HS-5 (cell line): ENCODE measurements around the gene HOMER2.
A peak's percentile ranks its signal among the peaks of the same experiment; 100 is the strongest.
"Not testable (repeated sequence)": the region's sequence is repeated elsewhere in the genome, so short reads cannot be mapped to it uniquely, and the experiment has no call there.

Experiments
- DNase-seq: peaks from one replicate; pipeline ENCODE4 v3.0.0-alpha.2; 2012; ENCODE audit warnings: low read depth

HOMER2 gene

DNA sequence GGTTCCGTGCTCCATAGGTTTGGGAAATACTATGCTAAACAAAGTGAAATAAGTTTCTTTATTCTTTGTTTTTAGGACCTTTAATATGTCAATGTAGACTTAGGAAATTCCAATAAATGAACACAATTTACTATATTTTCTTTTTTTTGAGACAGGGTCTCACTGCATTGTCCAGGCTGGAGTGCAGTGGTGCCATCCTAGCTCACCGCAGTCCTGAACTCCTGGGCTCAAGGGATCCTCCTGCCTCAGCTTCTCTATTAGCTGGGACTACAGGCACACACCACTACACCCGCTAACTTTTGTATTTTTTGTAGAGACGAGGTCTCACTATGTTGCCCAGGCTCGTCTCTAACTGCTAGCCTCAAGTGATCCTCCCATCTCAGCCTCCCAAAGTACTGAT, 12.4 kb upstream of the HOMER2 start:
- DNase-seq = no peak

DNA sequence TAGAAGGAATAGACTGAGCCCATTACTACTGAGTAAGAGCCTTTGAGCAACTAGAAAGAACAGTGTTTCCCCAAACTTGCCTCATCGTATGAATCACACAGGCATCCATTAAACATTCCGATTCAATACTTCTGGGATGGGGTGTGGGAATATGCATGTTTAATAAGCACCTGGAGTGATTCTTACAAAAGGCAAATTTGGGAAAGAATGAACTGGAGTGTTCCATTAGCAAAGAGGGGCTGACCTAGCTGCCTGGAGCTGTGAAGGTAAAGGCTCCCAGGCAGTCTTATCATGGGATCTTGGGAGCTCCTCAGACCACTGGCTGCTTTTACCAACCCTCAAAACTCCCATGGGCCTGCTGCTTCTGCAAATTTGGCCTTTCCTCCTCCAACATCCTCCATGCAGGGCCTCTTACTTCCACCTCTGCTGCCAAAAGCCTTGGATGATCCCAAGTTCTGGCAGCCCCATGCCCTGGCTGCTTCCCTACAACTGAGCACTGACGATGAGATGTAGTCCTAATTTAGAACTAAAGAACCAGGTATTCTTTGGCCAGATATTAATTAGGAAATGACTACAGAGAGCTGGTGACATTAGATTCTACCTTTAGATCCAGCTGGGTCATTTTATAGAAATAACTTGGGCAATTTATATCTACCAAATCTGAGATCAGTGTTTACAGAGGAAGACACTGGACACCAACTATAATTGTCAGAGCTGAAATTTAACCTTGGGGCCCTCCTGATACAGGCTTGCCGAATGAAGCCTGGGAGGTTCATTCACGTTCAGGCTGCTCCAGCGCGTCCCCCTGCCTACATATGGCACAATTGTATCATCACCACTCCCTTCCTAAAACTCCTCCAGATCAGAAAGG, 11.2 kb upstream of the HOMER2 start:
- no peak for DNase-seq

DNA sequence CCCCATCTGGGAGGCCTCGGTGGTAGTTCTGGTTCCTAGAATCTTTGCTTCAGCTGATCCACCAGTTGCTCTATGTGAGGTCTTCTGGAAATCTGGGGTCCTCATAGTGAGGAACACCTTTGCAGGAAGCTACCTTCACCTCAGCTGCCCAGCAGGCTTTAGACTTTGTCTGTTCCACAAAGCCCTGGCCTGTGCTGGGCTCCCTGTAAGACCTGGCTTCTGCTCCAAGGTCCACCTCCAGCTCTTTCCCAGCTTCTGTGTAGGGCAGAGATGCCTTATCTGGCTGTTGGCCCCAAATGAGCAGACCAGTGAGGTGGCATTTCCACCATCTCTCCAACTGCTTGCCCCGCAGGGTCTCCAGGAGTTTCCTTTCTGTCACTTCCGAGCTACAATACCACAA, 8.2 kb upstream of the HOMER2 start:
- DNase-seq = no peak

DNA sequence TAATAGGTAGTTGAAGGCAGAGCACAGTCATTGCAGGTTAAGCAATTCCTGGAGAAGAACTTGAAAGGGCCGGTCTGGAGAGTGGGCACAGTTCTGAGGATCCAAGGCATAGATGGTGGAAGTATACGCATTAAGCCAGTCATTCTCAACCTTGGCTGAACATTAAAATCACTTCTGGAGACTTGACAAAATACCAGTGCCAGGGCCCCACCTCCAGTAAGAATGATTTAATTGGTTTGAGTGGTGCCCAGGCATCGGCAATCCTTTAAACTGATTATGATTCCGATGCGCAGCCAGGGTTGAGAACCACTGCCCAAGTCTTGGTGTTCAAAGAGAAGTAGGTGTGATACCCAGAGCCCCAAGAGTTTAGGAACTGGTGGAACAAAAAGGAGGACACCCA, 6.9 kb upstream of the HOMER2 start:
- no peak for DNase-seq

DNA sequence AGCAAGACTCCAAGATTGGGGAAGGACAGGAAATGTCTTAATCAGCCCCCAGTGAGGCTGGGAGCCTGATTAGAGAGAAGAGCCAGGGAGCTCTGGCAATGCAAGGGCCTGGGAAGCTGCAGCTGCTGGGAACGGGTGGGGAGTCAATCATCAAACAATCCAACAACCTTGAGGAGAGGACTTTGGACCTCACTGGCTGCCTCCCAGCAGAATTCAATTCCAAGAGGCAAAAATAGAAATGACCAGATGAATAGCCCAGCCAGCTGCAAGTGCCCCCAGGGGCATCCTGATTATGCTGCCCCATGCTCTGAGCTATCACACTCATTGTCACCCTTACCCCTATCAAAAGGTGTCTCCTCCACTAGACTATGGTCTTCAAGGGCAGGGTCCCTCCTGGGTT, 6.1 kb upstream of the HOMER2 start:
- DNase-seq = no peak

DNA sequence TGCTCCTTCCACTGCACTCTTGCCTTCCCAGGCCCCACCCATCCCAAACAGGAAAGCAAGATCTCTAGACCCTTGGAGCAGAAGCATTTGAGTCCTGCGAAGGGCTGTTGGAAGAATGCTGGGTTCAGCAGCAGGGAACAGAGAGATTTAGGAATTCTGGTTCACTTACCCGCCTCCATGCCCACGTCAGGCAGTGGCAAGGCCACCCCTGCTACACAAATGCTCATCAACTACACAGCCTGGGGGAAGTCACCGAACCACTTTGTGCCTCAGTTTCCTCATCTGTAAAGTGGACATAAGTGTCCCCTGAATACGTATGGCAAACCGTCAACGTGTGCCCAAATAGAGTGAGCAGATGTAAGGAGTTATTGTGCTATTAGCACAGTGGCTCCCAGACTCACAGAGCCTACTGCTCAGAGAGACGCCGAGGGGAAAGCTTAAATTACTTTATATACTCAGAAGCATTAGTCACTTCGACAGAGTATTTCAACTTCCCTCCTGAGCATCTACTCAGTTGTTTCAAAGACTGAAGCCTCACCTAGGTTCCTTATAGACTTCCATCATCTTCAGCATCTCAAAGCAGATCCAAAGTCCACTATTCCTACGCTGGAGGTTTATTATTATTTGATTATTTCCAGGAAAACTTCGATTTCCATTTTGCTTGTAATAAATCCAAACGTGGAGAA, 905 bp downstream of the HOMER2 start:
- DNase-seq = no peak

DNA sequence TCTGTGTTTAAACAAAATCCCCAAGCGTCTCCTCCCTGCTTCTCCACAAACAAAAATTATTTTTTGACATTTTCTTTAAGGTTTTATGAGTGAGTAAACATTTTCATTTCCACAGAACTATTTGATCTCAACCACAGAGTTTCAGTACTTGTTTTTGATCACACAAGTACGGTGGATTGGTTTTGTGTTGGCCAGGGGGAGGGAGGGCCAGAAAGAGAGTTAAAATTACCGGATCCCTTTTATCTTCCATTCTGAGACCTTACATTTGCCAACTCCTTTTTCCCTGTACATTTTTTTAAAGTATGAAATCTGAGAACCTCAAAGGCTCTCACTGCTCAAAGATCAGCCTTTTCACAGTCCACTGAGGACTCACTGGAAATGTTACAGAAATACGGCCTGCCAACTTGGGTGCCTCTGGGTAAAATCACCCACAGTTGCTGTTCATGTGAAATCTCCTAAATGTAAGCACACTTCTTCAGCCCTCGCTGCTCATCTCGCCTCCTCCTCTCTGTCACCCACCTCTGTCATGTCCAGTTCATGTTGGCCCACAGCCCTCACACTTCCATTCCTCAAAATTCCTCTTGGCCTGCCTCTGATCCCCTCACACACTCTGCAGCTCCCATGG, 1.7 kb downstream of the HOMER2 start:
- DNase-seq = no peak

DNA sequence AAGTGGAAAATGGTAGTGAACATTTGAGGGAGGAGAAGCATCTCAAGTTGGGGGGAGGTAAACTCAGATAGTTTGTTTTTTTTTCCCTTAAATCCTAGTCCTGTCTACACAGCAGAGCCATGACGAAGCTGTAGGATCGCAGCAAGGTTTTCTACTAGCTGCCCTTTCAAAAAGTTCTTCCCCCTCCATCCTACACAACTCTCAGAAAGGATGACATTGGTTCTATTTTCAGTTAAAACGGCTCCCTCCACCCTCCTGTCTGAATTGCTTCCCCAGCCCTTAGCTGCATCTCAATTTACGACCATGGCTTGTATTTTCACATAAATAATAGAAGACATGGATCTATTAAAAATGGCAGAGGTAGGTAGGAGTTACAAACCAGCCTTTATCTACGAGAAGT, 2.2 kb downstream of the HOMER2 start:
- no peak for DNase-seq

DNA sequence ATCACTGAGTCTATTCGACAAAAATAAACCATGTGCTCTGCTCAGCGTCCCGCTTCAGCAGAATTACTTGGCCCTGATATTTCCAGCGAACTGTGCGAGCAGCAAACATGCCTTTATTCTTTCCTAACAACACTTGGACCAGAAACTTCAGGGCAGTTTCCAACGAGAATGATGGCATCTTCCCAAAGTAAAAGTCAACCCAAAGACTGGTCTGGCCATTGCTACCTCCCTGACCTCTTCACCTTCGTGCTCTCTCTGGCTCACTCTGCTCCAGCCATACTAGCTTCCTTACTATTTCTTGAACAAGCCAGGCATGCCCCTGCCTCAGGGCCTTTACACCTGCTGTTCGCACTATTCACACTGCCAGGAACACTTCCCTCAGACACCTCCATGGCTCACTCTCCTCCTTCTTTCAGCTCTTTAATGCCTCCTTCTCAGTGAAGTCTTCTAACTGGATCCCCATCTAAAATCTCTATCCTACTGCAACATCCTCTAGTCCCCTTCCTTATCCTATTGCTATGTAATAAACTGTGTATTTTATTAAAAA, 6.3 kb downstream of the HOMER2 start:
- DNase-seq = no peak

DNA sequence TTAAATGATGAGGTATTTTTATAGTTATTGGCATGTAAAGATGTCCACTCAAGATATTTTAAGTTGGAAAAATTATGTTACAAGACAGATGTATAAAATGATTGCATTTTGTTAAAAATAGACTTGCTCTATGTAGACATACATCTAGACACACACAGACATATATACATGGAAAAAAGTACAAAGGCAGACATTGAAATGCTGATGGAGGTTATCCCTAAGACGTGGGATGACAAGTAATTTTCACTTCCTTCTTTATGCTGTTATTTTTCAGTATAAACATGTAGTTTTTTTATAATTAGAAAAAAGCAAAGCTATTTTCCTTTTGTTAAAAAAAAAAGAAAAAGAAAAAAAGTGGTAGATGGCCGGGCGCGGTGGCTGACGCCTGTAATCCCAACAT, 7.2 kb downstream of the HOMER2 start:
- DNase-seq = no peak

DNA sequence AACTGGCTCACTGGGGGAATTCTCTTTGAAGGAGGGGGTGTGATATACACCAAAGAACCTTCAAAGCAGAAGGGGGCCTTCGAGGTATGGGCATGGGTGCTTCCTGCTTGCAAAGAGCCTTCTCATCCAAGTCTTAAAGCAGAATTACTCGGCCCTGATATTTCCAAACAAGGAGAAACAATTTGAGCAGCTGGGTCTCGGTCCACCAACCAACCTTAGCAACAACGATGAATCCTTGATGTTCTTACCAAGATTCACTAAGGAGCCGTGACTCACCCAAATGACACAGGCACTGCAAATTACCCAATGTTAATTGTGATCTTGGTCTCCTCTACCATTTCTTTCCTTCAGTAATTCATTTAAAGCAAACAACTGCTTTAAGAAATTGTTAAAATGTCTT, 7.7 kb downstream of the HOMER2 start:
- DNase-seq = no peak

DNA sequence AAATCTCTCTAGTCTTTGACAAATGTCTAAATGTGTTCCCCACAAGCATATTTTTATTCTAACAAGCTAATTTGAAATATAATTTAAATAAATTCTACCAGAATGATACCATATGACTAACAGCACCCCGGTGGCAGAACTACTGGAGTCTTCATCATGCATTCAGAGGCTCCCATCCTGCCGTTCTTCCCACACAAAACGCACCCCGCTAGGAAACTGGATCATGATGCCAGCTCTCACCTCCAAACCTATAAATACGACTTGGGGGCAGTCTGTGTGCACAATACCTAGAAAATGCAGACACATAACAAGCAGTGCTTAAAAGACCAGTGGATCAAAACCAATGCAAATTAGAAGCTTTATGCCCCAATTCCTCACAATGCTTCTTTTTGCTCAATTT, 8.5 kb downstream of the HOMER2 start:
- no peak for DNase-seq

DNA sequence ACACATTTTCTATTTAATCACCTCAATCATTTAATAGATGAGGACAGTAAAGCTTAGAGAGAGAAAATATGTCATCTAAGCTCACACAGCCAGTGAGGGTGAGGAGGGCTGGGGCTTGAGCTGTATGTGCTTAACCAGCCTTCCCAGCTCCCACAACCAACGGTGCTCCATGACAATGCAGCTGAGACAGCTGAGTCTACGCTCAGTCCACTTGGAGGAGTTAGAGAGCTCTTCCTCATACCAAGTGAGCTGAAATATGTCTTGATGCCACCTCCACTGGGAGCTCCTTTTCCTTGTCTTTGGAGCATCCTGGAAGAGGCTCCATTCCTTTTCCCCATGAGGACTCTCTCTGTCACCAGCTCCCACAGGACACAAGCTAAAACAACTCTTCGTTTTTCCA, 9.3 kb downstream of the HOMER2 start:
- DNase-seq = no peak

DNA sequence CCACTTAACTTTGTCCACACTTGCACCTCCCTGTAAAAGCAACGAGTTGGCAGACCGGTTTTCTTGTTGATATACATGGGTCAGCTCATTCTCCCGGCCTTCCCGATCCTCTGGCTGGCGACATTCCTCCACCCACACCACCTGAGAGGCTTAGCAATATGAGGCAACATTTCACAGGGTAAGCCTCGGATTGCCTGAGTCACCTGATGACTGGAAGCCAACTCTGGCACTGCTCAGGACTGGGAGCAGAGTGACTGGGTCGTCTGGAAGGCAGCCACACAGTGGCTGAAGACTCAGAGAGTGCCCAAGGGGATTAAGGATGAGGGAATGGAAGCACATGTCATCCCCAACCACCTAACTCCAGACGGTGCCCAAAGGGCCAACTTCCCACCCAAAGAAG, 9.8 kb downstream of the HOMER2 start:
- peak; percentile 26 for DNase-seq

DNA sequence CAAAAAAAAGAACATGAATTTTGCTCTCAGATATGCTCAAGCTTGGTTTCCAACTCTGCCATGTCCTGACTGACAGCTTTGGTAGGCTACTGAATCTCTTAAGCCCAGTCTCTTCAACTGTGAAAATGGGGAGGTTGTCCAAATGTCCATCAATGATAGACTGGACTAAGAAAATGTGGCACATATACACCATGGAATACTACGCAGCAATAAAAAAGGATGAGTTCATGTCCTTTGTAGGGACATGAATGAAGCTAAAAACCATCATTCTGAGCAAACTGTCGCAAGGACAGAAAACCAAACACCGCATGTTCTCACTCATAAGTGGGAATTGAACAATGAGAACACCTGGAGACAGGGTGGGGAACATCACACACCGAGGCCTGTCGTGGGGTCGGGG, 12.8 kb downstream of the HOMER2 start:
- DNase-seq = not testable (repeated sequence)

DNA sequence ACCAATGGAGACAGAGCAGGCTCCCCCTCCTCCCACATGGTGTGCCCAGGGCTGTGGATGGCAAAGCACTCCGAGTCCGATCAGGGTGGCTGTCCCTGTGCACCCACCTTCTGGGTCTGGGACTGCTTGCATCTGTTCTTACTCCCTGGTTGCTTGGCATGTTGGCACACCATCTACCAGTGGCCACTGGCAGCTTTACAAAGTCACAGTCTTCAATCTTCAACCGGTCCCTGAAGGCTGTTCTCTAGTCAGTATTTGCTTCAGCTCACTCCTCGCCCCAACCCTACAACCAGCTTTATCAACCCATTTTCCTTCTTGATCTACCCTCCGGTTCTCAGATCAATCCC, 14.8 kb downstream of the HOMER2 start:
- DNase-seq = no peak

DNA sequence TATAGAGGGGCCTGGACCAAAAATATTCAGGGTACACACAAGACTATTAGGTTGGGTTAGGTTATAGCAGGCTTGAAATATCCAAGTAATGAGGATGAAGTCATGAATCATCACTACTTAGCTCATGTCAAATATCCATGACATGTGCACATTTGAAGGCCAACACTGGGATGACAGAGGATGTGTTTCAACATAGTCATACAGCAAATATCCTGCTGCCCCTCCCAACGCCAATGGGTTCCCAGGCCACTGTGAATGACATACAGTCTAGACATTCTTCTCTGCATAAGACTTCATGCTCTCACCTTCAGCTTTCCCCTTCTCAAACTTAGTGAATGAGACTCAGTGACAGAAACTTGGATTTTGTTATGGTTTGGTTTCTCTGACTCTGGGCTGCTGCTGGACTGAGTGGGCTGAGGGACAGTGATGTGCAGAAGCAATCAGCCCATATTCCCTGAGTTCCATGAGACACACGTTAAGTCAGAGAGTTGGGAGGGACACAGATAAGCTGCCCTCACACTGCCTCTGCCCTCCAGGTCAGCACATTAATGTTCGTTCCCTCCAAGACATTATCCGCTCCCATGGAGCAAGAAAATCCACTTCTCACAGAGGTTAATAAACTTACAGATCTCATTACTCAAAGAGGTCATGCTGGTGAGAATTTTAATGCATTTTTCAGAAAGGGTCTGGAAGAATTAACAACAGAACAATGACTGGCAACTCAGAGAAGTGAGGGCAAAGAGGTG, 15.4 kb downstream of the HOMER2 start:
- peak; percentile 65 for DNase-seq

DNA sequence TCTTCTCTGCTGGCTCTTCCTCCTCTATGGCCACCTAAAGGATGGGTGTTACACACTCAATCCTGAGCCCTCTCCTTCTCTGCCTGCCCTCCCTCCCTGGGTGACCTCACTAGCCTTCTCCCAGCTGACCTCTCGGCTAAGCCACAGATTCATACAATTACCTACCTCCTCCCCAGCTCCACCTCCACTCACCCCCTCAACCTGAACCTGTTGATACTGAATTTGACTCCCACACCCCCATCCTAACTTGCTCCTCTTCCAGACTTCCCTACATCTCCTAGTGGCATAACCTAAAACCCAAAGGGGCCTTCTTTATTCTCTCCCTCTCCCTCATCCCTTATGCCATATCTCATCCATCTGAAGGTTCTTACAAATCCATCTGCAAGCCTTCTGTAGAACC, 17.1 kb downstream of the HOMER2 start:
- no peak for DNase-seq

DNA sequence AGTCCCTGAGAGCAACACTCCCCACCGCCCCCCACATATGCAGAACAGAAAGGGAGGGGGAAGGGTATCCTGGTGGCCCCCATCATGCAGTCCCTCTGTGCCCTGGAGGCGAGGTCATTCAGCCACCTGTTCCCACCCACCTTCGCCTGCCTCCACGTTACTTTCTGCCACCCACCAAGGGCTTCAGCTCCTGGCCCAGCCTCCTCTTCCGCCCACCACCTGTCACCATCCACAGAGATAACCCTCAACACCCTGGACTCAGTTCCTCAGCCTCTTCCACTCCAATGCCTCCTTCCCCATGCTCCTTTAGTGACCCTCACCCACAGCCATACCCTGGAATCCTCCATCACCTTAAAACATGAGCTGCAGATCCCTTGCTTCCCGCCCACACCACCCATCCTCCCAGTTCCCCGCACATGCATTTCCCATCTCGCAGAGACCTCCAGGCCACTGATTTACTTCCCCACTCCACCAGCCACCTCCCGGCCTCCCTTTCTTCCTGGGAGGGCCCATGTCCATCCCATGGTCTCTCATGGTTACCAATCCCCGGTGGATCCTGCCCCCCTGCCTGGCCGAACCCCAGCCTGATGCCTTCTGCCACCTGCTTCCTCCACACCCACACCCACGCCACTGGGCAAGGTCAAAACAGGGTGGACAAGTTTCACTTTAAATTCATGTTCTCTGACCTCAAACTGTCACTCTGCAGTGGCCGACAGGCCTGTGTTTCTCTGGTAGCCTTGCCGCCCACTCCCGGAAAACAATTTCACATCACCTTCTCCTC, 18.2 kb downstream of the HOMER2 start:
- DNase-seq = no peak

DNA sequence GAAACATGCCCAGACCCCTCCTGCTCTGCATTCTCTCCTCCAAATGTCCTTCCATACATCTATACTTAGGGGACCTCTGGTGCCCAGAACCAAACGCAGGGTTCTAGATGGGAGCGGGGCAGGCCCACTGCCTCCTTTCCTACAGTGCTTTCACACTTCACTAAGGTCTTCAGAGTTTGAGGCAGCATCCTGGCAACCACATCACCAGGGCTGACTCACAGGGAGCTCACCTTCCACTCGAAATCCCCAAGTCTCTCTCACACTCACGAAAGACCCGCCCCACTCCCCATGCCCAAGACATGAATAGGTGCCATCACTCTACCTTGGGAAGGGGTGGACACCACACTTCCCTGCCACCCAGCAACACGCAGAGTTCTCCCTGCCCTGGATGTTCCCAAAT, 18.9 kb downstream of the HOMER2 start:
- no peak for DNase-seq

DNA sequence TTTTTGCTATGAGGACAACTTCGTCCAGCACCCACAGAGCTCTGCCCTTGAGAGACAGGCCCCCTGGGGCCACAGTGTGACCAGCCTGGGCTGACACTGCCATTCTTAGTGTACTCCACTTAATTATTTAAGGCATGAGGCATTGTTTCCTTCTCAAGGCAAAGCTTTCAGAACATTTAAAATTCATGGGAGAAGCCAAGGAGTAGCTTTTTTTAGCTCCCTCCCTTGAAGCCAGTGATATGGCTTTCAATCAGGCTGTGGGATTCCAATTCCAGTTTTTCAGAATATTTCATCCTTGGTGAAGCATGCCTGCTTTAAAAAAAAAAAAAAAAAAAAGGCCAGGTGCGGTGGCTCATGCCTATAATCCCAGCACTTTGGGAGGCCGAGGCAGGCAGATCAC, 21.3 kb downstream of the HOMER2 start:
- DNase-seq = no peak

DNA sequence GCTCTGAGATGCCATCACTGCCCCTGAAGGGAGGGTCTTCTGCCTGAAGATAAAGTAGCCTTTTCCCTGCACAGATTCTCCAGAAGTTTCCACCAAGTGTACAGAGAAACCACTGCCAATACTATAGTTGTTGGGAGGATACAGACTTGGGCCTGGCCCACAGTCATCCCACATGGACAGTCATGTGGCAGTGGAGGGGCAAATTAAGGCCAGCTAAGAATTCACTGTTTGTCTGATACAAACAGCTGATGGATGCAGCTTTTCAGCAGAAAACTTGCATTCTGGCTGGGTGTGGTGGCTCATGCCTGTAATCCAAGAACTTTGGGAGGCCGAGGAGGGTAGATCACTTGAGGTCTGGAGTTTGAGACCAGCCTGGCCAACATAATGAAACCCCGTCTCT, 22.1 kb downstream of the HOMER2 start:
- DNase-seq = no peak
